Neural progenitor cell (in vitro differentiated cells): Measurements from ENCODE around the gene GTPBP2.

Experiments used
- CTCF ChIP-seq: fragments of 200-600 bp; sonication (generic); IDR thresholded peaks from 2 replicates; pipeline ENCODE4 v1.5.1; 2017; ENCODE audit warnings: antibody characterized with exemption, mild to moderate bottlenecking
- EZH2 ChIP-seq: fragments of 200-600 bp; sonication (generic); IDR thresholded peaks from 2 replicates; pipeline ENCODE4 v1.6.1; 2017; ENCODE audit warnings: antibody characterized with exemption, mild to moderate bottlenecking, moderate library complexity
- EZH2phosphoT487 ChIP-seq: fragments of 200-600 bp; sonication (generic); IDR thresholded peaks from 2 replicates; pipeline ENCODE4 v1.6.1; 2017; ENCODE audit warnings: antibody characterized with exemption

DNA sequence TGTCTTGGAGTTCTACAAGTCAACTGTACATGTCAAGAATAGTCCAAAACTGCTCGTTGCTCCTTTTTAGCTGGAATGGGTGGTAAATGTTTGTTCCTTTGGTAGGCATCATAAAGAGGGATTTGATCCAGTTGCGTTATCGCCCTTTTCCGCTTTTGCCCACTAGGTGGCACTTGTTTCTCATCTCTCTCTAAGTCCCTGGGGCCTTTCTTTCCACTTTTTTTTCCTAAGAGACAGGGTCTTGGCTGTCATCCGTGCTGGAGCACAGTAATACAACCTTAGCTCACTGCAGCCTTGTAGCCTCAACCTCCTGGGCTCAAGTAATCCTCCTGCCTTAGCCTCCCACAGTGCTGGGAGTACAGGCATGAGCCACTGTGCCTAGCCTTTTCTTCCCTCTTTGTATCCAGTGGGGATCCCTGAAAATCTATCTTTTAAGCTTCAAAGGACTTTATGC, 20.7 kb downstream of the GTPBP2 start:
- TF ChIP-seq CTCF (peak; percentile 90), EZH2 (no peak), EZH2phosphoT487 (no peak)
